Lower leg skin (tissue), 3 donors: ENCODE measurements around the gene COL15A1.

Experiments
- POLR2A ChIP-seq, 2 donors: fragments of 450-650 bp; IDR thresholded peaks; one replicate each; pipeline ENCODE4 v1.6.1; 2016 to 2017; ENCODE audit warnings: antibody characterized with exemption in 2 of 2, mild to moderate bottlenecking in 1 of 2, moderate library complexity in 1 of 2
- TF ChIP-seq, protein P1 (sequence below), 3 donors: fragments of 450-650 bp; IDR thresholded peaks; one replicate each; pipeline ENCODE4 v1.5.1; 2016; ENCODE audit warnings: antibody characterized with exemption in 3 of 3, mild to moderate bottlenecking in 3 of 3, moderate library complexity in 2 of 3

DNA sequence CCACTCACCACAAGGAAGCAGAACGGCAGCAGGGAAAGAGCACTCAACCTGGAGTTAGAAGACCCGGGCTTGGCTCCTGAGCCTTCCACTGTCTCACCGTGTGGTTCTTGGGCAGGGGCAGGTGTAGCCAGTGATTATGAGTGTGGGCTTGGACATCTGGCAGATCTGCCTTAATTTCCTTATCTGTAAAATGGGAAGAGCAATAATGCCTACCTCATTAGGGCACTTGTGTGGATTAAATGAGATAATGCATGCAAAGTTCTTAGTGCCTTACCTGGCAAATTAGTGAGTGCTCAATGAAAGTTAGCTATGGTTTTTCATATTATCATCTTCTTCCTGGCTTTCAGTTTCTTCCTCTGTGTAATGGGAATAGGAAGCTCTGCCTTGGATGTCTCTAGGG lies 28.1 kb upstream of the COL15A1 start:
- TF ChIP-seq POLR2A (IDR thresholded peaks at IDR 0.05) = no peak
- TF ChIP-seq, protein P1, sequence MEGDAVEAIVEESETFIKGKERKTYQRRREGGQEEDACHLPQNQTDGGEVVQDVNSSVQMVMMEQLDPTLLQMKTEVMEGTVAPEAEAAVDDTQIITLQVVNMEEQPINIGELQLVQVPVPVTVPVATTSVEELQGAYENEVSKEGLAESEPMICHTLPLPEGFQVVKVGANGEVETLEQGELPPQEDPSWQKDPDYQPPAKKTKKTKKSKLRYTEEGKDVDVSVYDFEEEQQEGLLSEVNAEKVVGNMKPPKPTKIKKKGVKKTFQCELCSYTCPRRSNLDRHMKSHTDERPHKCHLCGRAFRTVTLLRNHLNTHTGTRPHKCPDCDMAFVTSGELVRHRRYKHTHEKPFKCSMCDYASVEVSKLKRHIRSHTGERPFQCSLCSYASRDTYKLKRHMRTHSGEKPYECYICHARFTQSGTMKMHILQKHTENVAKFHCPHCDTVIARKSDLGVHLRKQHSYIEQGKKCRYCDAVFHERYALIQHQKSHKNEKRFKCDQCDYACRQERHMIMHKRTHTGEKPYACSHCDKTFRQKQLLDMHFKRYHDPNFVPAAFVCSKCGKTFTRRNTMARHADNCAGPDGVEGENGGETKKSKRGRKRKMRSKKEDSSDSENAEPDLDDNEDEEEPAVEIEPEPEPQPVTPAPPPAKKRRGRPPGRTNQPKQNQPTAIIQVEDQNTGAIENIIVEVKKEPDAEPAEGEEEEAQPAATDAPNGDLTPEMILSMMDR (IDR thresholded peaks at IDR 0.05) = no peak
